GM19328 (cell line): ENCODE data around the gene NRIP2.
A peak's percentile ranks its signal among the peaks of the same experiment; 100 is the strongest.
"Not testable (repeated sequence)": the region's sequence is repeated elsewhere in the genome, so short reads cannot be mapped to it uniquely, and the experiment has no call there.

ENCODE experiments used
- ATAC-seq: cut with Tn5 transposase; IDR thresholded peaks from one replicate; pipeline ENCODE4 v1.9.1; 2021; ENCODE audit warnings: mild to moderate bottlenecking, moderate library complexity; ENCODE audit not compliant: unreplicated experiment

Gene NRIP2, protein sequence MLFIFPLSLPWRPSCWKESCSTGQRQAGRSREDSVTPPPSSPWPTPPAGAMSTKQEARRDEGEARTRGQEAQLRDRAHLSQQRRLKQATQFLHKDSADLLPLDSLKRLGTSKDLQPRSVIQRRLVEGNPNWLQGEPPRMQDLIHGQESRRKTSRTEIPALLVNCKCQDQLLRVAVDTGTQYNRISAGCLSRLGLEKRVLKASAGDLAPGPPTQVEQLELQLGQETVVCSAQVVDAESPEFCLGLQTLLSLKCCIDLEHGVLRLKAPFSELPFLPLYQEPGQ

DNA sequence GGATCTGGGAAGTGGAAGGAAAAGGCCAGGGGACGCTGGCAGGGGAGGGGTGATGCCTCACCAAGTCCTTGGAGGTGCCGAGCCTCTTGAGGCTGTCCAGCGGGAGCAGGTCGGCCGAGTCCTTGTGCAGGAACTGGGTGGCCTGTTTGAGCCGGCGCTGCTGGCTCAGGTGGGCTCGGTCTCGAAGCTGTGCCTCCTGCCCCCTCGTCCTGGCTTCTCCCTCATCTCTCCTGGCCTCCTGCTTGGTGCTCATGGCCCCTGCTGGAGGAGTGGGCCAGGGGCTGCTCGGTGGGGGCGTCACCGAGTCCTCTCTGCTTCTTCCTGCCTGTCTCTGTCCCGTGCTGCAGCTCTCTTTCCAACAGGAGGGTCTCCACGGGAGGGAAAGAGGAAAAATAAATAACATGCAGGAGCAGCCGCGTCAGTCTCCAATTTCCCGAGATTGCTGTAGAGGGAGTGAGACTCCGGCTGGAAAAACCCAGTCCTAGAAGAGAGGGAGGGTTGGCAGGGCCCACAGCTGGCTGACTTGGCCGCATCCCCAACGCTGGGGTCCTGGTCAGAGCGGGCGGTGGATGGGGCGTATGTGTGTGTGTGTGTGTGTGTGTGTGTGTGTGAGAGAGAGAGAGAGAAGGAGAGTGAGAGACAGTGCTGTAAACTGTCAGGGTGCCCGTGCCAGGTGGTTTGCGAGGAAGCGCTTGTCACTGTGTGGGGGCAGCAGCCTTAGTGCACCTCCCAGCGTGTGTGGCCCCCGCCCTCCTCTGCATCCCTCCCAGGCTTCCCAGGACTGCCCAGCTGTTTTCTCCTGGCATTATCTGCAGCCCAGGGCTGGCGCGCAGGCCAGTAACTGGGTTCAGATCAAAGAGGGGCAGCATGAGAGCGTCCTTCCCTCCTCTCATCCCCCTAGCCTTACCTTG lies at the start of gene NRIP2:
Gene NRIP2, minus strand, starts transcription at position 455 of the 911 bp plus-strand sequence. Its CDS starts 52 bp downstream, at position 403.
- ATAC-seq: no peak

DNA sequence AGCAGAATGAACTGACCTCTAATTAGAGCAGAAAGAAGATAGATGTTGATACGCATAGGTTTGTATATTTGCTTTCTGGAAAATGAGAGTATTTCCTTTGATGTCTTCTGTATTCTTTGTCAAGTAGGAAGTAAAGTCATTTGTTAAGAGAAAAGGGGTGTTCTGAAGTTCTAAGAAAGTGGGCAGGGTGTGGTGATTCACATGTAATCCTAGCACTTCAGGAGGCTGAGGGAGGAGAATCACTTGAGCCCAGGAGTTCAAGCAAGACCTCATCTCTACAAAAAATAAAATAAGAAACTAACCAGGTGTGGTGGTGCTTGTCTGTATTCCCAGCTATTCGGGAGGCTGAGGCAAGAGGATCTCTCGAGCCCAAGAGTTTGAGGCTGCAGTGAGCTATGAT lies 45.0 kb upstream of the NRIP2 start:
- ATAC-seq: no peak

DNA sequence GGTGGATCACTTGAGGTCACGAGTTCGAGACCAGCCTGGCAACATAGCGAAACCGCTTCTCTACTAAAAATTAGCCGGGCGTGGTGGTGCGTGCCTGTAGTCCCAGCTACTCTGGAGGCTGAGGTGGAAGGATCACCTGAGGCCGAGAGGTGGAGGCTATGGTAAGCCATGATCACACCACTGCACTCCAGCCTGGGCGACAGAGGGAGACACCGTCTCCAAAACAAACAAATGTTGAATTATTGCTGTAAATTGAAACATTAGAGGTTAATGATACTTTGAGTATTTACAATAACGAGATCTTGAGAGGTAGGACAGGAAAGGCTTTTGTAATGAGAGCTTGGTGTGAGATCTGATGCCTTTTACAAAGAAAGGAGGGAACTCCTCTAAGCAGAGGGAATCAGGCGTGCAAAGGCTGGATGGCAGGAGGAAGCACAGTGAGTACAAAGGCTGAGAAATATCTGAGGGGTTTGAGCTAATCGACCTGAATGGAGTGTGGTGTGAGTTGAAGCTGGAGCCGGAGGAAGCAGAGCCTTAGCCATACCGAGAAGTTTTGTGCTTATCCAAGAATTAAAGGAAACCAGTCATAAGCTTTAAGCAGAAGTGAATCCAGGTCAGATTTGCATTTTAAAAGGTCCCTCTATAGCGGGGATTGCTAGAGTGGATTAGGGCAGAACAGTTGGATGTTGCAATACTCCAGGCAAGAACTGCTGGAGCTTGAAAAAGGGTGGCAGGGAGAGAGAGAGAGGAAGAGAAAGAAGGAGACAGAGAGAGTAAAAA lies 43.3 kb upstream of the NRIP2 start:
- no peak for ATAC-seq

DNA sequence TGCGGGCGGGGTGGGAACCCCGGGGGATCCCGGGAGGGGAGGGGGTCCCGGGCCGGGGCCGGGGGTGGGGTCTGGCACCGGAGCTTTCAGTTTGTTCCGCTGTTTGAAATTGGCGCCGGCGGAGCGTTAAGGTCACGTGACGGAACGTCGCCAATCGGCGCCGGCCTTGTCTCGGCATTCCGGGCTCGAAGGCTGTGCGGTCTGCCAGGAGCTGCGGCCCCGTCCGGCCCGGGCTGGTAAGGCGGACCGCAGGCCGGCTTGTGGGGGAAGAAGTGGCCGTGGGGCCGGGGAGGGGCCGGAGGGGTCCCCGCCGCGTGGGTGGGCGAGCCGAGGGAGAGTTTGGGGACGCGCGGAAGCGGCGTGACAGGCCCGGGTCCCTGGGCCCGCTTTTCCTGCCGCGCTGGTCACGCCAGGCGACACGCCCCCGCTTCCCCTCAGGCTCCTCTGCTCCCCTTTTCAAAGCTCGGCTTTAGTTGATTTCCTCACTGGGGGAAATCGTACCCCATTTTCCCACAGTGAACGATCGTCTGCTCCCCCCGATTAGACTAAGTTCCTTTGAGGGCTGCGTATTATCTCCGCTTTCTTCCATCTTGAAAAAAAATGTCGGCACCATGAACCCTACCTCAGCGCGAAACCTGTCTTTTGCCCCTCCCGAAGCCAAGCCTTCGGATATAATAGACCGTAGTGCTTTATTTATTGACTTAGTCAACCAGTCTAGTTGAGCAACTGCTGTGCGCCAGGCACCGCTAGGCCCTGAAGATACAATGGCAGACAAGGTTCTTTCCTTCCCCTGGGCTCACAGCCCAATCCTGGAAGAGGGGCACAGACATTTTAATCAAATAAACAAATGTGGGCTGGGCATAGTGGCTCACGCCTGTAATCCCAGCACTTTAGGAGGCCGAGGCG lies 42.5 kb upstream of the NRIP2 start, which contains the start of the genes FOXM1 and RHNO1:
Gene FOXM1, minus strand, starts transcription at position 128 of the 906 bp plus-strand sequence. CDS start 2,696 bp downstream, outside the sequence.
Gene RHNO1, plus strand, starts transcription at position 177 of the 906 bp plus-strand sequence. CDS start 8,144 bp downstream, outside the sequence.
- ATAC-seq: peak; percentile 76

DNA sequence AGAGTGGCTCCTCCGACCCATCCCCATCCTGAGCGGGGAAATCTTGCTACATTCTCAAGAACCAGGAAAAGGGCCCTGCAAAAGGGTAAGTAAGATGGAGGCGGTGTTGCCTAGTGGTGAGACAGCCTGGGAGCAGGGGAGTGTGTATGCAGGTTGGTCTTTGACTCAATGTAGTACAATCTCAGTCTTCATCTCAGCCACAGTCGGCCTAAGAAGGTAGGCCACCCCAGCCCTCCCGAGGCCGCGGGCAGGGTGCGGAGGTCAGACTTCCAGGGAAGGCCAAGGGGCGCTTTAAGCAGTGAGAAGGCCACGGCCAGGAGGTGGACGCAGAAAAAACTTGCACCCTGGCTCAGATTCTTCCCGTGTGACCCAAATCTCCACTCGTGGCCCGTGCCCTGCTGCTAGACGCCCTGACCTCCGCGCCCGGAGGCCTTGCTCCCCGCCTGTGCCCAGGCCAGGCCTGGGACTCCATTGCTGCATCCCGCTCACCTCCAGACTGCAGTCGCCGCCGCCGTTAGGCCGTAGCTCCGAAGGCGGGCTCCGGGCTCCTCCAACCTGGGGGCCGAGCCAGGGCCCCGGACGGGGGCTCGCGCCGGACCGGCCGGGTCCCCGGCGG lies 41.7 kb upstream of the NRIP2 start:
- peak; percentile 33 for ATAC-seq

DNA sequence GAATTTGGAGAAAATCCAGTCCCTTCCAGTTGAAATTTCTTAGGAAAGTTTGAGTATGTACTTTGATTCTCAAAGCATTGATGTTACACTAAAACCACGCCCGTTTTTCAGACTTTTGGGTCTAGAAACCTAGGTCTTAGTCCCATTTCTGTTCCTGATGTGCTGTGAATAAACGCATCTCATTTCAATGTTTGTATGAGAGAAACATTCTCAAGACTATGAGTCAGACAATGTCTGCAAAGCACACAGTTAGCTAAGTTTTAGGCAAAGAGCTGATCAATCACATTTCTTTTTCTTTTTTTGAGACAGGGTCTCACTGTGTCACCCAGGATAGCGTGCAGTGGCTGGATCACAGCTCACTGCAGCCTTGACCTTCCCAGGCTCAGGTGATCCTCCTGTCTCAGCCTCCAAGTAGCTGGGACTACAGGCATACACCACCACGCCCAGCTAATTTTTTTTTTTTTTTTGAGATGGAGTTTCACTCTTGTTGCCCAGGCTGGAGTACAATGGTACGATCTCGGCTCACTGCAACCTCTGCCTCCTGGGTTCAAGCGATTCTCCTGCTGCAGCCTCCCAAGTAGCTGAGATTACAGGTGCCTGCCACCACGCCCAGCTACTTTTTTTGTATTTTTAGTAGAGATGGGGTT lies 34.3 kb upstream of the NRIP2 start:
- not testable (repeated sequence) for ATAC-seq

DNA sequence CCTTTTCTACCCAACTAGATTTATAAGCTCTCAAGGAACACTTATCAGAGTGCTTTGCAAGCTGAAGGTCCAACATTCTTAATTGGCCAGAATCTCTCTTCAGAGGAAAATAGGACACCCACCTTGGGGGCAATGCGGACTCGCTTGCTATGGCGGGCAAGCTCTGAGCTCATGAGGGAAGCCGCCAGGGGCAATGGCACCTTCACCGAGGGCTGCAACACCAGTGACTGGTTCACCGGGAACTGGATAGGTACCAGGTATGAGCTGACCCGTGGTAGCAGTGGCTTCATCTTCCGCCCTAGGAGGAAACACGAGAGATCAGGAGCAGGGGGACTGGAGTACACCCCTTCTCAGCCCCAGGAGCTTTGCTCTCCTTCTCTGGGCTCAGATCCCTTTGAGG lies 29.4 kb upstream of the NRIP2 start:
- no peak for ATAC-seq

DNA sequence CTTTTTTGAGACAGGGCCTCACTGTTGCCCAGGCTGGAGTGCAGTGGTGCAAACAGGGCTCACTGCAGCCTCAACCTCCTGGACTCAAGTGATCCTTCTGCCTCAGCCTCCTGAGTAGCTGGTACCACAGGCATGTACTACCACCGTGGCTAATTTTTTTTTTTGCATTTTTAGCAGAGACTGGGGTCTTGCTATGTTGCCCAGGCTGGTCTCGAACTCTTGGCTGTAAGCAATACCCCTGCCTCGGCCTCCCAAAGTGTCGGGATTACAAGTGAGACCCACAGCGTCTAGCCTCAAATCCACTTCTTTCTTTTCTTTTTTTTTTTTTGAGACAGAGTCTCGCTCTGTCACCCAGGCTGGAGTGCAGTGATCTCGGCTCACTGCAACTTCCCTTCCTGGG lies 28.6 kb upstream of the NRIP2 start:
- ATAC-seq: not testable (repeated sequence)

DNA sequence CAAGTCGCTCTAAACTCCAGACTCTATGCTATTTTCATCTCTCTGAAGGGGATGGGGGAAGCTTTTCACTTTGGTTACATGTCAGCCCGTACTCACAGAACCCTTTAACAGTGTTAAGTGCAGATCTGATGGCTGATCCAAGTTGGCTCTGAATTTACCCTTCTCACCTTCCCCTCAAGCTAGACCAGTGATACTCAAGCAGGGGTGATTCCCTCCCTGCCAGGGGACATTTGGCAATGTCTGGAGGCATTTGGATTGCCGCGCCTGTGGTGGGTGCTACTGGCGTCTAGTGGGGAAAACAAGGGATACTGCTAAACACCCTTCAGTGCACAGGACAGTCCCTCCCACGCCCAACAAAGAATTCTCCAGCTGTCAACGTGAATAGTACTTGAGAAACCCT lies 28.0 kb upstream of the NRIP2 start:
- ATAC-seq: no peak

DNA sequence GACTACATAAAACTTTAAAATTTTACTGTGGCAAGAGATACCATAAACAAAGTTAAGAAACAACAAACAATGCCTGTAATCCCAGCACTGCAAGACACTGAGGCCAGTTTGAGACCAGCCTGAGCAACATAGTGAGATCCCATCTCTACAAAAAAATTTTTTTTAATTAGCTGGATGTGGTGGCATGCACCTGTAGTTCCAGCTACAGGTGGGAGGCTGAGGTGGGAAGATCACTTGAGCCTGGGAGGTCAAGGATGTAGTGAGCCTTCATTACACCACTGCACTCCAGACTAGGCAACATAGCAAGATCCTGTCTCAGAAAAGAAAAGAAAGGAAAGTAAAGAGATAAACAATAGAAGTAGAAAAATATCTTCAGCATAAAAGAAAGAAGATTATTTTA lies 25.3 kb upstream of the NRIP2 start:
- no peak for ATAC-seq

DNA sequence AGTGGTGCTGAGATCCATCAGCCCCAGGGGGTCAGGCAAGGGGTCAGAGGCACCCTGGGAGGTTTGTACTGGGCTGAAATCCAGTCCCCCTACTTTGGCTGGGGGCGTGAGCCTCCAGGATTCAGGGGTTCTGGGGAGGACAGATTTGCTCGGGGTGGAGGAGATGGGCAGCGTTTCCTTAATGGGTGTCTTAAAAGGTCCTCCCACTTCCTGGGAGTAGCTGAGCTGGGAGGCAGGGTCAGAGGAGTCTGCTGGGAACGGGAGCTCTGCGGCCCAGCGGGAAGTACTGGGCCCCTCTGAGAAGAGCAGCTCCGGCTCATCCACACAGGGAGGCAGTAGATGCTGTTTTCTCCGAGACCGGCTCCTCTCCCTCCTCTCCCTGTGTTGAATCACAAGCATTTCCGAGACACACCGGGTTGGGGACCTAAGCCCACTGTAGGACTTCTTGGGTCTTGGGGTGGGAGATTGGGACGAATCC lies 24.1 kb upstream of the NRIP2 start:
- ATAC-seq: no peak

DNA sequence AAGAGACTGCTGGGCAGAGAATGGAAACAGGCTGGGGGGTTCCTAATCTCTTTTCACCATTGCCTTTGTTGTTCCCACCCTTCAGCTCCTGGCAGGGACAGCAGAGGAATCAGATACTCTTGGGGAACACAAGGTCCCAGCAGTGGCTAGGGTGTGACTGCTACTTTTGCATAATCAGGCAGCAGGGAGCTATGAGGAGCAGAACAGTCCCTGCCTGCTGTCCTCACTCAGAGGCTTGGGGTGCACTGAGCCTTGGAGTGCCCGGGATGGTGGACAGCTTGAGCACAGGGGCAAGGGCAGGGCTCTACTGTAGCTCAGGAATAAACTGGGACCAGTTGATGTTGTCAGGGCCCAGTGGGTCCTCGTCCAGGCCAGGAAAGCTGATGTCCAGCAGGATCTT lies 23.5 kb upstream of the NRIP2 start:
- no peak for ATAC-seq

DNA sequence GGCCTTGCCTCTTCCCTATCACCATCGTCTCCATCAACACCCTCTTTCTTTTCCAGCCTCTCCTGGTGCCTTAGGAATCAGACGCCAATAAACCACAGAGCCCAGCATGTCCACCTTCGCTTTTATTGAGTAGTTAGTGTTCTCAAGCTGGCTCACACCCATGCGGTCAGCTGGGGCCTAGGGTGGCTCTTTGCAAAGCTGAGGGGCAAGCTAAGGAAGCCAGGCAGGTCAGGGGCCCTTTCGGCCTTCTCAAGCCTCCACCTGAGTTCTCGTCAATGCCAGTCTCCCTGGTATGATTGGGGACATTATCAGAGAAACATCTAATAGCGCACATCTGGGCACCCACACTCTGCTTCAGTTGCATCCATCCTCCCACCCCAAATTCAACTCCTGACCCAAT lies 22.7 kb upstream of the NRIP2 start:
- no peak for ATAC-seq

DNA sequence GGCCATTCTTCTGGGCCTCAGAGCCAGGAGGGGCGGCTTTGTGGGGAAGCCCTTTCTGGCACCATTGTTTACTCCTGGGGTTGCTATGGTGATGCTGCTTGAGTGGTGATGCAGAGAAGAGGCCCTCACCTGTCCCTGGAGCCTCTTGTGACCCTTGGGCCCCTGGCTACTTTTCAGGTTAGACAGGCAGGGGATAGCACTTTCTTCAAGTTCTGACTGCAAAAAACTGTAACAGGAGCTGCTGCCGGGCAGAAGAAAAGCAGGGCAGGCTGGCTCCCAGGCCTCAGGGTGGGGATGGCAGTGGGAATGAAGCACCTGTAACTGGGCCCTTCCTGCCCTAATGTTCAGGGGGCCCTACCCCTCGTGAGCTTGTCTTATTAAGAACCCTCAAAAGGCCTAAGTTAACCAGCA lies 22.2 kb upstream of the NRIP2 start, which contains the start of gene TEX52:
Gene TEX52, minus strand, starts transcription at position 19 of the 411 bp plus-strand sequence. Its CDS starts 13 bp downstream, at position 6.
- ATAC-seq: no peak

DNA sequence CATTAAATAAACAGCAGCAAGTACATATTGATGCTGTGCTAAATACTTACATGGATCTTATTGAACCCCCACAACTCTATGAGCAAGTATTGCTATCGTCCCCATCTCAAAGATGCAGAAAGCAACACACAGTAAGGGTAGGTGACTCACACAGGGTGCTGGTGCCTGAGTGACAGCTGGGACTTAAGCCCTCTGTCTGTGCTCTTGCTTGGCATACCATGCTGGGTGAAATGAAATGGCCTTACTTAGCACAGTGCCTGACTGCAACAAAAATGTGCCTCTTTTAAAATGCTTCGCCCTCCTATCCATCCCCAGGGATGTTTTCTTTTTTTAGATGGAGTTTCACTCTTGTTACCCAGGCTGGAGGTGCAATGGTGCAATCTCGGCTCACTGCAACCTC lies 21.2 kb upstream of the NRIP2 start:
- no peak for ATAC-seq

DNA sequence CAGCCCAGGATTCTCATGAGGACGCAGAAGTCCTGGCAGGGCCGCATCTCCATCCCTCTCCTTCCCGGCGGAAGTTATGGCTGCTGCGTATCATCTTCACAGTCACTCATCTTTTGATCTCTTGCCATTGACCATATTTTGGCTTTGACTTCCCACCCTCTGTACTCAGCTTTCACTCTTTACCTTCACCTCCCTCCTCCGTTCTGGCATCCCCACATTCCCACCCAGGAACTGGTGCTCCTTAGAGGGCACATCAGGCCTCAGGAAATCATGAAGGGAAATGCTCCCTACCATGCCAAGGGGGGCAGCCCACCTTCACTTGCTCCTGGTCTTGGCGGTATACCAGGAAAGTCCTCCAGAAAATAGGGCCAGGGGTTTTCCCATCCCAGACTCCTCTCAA lies 20.7 kb upstream of the NRIP2 start:
- ATAC-seq: no peak

DNA sequence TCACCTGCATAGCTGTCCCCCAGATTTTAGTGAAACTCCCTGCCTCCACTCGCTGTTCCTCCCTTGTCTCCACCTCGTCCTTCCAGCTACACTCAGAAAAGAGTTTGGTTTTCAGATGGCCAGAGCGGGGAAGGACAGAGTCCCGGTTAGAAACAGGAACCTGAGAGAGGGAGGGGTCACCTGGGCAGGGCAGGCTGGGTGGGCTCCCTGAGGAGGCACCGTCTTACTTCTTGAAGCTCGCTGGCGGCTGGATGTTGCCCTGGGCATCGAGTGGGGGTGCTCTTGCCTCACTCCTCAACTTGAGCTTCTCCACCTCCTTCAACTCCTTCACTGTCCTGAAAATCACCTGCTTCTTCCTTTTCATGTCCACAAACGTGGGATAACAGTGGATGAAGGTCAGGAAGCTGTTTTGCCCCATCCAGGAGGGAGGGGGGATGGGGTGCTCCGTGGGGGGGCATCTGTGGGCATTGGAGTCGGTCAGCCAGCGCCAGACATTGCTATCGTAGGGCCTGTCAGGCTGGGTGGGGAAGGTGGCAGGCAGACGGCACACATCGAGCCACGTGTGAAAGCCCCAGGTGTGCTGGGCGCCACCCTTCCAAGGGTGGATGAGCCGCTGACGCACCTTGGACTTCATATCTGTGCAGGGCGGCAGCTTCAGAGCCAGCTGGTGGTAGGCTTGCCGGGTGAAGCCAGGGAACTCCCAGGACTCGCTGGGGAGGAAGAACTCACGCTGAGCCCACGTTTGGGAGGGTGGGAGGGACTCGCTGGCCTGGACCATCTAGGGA lies 20.0 kb upstream of the NRIP2 start:
- no peak for ATAC-seq

DNA sequence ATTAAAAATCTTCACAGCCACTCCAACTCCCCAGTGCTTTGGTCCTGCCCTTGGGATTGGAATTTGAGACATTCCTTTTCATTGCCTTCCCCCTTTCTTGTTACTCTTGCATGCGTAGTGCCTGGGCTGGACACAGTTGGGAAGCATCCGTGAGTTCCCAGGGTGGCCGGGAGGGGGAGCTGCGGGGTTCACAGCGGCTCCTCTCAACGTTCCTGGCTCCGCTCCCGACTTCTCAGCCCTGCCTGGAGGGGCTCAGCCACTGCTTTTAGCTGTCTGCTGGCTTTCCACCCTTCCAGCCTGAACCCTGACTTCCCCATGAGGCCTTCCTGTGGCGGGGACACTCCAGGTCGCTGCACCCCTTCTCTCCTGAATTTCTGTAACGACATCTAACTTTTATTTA lies 18.8 kb upstream of the NRIP2 start:
- ATAC-seq: no peak
